ENCODE data around the gene PLD2.

PLD2 gene

DNA sequence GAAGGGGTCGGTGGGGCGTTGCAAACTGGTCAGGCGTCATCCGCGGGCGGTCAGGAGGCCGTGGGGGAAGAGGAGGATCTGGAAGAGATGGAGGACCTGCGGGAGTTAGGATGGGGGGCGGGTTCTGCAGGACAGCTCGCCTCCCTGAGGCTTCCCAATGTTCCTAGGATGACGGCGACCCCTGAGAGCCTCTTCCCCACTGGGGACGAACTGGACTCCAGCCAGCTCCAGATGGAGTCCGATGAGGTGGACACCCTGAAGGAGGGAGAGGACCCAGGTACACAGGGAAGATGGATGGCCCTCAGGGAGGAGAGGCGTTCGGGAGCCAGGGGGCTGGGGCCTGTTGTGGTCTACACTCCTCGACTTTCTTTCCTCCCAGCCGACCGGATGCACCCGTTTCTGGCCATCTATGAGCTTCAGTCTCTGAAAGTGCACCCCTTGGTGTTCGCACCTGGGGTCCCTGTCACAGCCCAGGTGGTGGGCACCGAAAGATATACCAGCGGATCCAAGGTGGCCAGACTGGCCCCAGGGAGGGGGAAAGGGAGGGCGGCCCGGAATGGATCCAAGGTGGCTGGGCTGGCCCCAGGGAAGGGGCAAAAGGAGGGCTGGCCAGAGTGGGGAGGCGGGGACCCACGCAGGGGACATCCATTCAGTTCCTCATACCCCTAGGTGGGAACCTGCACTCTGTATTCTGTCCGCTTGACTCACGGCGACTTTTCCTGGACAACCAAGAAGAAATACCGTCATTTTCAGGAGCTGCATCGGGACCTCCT lies 839 bp downstream of the PLD2 start:
- no peak overlapping the region for H3K27ac ChIP-seq
- H3K9me3 ChIP-seq (ENCODE audit: control insufficient read depth, low read length): no peaks in the 10 kb centered on the region
- H3K4me2 ChIP-seq (ENCODE audit: low read length): peak overlapping the region; percentile 83
- H3K4me3 ChIP-seq (ENCODE audit: low read depth, low read length): peak overlapping the region; percentile 71
- H3K9ac ChIP-seq: no peak overlapping the region
- peaks cover 8% of the 10 kb centered on the region for H3K4me1 ChIP-seq
- no peaks in the 10 kb centered on the region for H3K27me3 ChIP-seq (ENCODE audit: control insufficient read depth, insufficient read depth, low read length)
- no peak for TF ChIP-seq CTCF (IDR thresholded peaks at IDR 0.05)
- H3K79me2 ChIP-seq: no peaks in the 10 kb centered on the region
- H3K36me3 ChIP-seq (ENCODE audit: control insufficient read depth, insufficient read depth, low read length): no peaks in the 10 kb centered on the region
- H2AFZ ChIP-seq: peak overlapping the region; percentile 92

GRCh38 chr17:4808378-4808767 lies 1.4 kb downstream of the PLD2 start:
- TF ChIP-seq CTCF (IDR thresholded peaks at IDR 0.05): no peak
- Histone ChIP-seq H3K79me2 (no peaks in the 10 kb centered on the region), H3K4me2 (ENCODE audit: low read length) (peak overlapping the region; percentile 83), H3K4me1 (peaks cover 8% of the 10 kb centered on the region), H3K27ac (no peak overlapping the region), H3K4me3 (ENCODE audit: low read depth, low read length) (peak overlapping the region; percentile 22), H3K9me3 (ENCODE audit: control insufficient read depth, low read length) (no peaks in the 10 kb centered on the region), H3K36me3 (ENCODE audit: control insufficient read depth, insufficient read depth, low read length) (no peaks in the 10 kb centered on the region), H3K9ac (no peak overlapping the region), H2AFZ (no peak overlapping the region), H3K27me3 (ENCODE audit: control insufficient read depth, insufficient read depth, low read length) (no peaks in the 10 kb centered on the region)

- Histone ChIP-seq H3K79me2 (no peaks in the 10 kb centered on the region), H3K9ac (no peak overlapping the region), H3K36me3 (ENCODE audit: control insufficient read depth, insufficient read depth, low read length) (no peaks in the 10 kb centered on the region), H3K4me1 (peaks cover 8% of the 10 kb centered on the region), H3K4me3 (ENCODE audit: low read depth, low read length) (no peak overlapping the region), H3K9me3 (ENCODE audit: control insufficient read depth, low read length) (no peaks in the 10 kb centered on the region), H3K4me2 (ENCODE audit: low read length) (no peak overlapping the region), H3K27me3 (ENCODE audit: control insufficient read depth, insufficient read depth, low read length) (no peaks in the 10 kb centered on the region), H2AFZ (no peak overlapping the region), H3K27ac (no peak overlapping the region)
- TF ChIP-seq CTCF (IDR thresholded peaks at IDR 0.05): no peak
These were observed 3.8 kb downstream of the PLD2 start for GRCh38 chr17:4810696-4811290.

GRCh38 chr17:4811471-4811870 lies 4.5 kb downstream of the PLD2 start:
- H3K9me3 ChIP-seq (ENCODE audit: control insufficient read depth, low read length): no peaks in the 10 kb centered on the region
- no peaks in the 10 kb centered on the region for H3K79me2 ChIP-seq
- H3K4me2 ChIP-seq (ENCODE audit: low read length): no peak overlapping the region
- no peaks in the 10 kb centered on the region for H3K27me3 ChIP-seq (ENCODE audit: control insufficient read depth, insufficient read depth, low read length)
- no peak for TF ChIP-seq CTCF (IDR thresholded peaks at IDR 0.05)
- no peaks in the 10 kb centered on the region for H3K36me3 ChIP-seq (ENCODE audit: control insufficient read depth, insufficient read depth, low read length)
- H2AFZ ChIP-seq: no peak overlapping the region
- H3K4me1 ChIP-seq: peaks cover 8% of the 10 kb centered on the region
- H3K27ac ChIP-seq: no peak overlapping the region
- no peak overlapping the region for H3K9ac ChIP-seq
- no peak overlapping the region for H3K4me3 ChIP-seq (ENCODE audit: low read depth, low read length)
